Breast epithelium (tissue), 4 donors: Measurements from ENCODE around the gene PNPLA6. TPM values are rescaled to one million over a fixed set of nuclear protein-coding genes. Genes with fewer than 3 reads are reported as not detected.

Experiments used
- DNase-seq, 2 donors: peaks; one replicate each; pipeline ENCODE4 v3.0.0-alpha.2; 2019; ENCODE audit warnings: low spot score in 2 of 2
- H3K27ac ChIP-seq, 2 donors: fragments of 200-600 bp; sonication (generic) in 1 of 2; one replicate each; pipeline ENCODE4 v1.5.1; 2016 to 2019; ENCODE audit warnings: mild to moderate bottlenecking in 1 of 2
- H3K27me3 ChIP-seq, 2 donors: fragments of 200-600 bp; sonication (generic) in 1 of 2; one replicate each; pipeline versions ENCODE4 v1.5.1 to v1.6.0; 2017 to 2019; ENCODE audit warnings: control low read depth in 1 of 2, mild to moderate bottlenecking in 1 of 2
- H3K36me3 ChIP-seq: fragments of 200-600 bp; one replicate; pipeline ENCODE4 v1.5.1; 2019
- H3K4me1 ChIP-seq, 2 donors: fragments of 200-600 bp; sonication (generic); one replicate each; pipeline ENCODE4 v1.5.1; 2016 to 2019; ENCODE audit warnings: control low read depth in 1 of 2
- H3K4me3 ChIP-seq, 3 donors: fragments of 200-600 bp; sonication (generic); 1 replicate in 2 of 3; 2 replicates in 1 of 3; pipeline ENCODE4 v1.5.1; 2016 to 2019; ENCODE audit warnings: mild to moderate bottlenecking in 3 of 3, moderate library complexity in 2 of 3
- H3K9me3 ChIP-seq, 2 donors: fragments of 200-600 bp; sonication (generic) in 1 of 2; one replicate each; pipeline ENCODE4 v1.5.1; 2016 to 2019; ENCODE audit warnings: control low read depth in 1 of 2
- POLR2A ChIP-seq: fragments of 450-650 bp; IDR thresholded peaks from one replicate; pipeline ENCODE4 v1.6.1; 2016; ENCODE audit warnings: antibody characterized with exemption, mild to moderate bottlenecking, moderate library complexity
- POLR2AphosphoS5 ChIP-seq, 3 donors: sonication (generic); formaldehyde crosslinking; IDR thresholded peaks; one replicate each; pipeline ENCODE4 v1.6.1; 2017; ENCODE audit warnings: antibody characterized with exemption in 3 of 3
- intact Hi-C: fragments of 100-400 bp; cut with DNase I; formaldehyde crosslinking; loops from one replicate; pipeline ENCODE4 v1.15.1; 2023; ENCODE audit warnings: low total_unique reads
- total RNA-seq, 3 donors: library from RNA; depleted of rRNA; stranded (reverse); fragments of >200 nt; gene quantifications; one replicate each; pipeline ENCODE4 v1.1.0, GENCODE V29; 2016
- TF ChIP-seq, protein P1 (sequence below), 3 donors: fragments of 450-650 bp; IDR thresholded peaks; one replicate each; pipeline ENCODE4 v1.5.1; 2016 to 2017; ENCODE audit warnings: antibody characterized with exemption in 3 of 3, mild to moderate bottlenecking in 3 of 3, moderate library complexity in 3 of 3

Gene PNPLA6
- total RNA-seq, 3 donors from 2014 or later, result 35.8 to 56.4 (median 45.8) TPM

DNA sequence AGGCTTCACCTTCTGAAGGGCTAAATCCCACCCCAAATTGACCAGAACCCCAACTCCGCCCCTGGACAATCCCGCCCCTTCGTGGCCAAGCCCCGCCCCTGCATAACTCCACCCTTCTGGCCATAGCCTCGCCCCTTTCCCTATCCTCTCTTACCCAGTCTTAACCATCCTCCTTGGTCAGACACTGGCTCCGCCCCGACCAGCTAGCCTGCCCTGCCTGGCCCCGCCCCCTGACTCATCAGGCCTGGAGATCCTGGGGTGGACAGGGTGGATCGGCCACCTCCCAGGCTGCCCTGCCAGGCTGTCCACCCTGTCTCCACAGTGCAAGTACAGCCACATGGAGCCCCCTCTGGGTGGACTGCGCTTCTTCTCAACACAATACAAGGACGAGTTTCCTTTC lies 27.6 kb upstream of the PNPLA6 start:
- Histone ChIP-seq H3K4me3 (no peak overlapping the region), H3K4me1 (no peaks in the 10 kb centered on the region), H3K36me3 (no peaks in the 10 kb centered on the region), H3K27me3 (peaks cover 0 to 3% of the 10 kb centered on the region in 2 donors), H3K27ac (no peak overlapping the region), H3K9me3 (no peaks in the 10 kb centered on the region)
- TF ChIP-seq, protein P1, sequence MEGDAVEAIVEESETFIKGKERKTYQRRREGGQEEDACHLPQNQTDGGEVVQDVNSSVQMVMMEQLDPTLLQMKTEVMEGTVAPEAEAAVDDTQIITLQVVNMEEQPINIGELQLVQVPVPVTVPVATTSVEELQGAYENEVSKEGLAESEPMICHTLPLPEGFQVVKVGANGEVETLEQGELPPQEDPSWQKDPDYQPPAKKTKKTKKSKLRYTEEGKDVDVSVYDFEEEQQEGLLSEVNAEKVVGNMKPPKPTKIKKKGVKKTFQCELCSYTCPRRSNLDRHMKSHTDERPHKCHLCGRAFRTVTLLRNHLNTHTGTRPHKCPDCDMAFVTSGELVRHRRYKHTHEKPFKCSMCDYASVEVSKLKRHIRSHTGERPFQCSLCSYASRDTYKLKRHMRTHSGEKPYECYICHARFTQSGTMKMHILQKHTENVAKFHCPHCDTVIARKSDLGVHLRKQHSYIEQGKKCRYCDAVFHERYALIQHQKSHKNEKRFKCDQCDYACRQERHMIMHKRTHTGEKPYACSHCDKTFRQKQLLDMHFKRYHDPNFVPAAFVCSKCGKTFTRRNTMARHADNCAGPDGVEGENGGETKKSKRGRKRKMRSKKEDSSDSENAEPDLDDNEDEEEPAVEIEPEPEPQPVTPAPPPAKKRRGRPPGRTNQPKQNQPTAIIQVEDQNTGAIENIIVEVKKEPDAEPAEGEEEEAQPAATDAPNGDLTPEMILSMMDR (IDR thresholded peaks at IDR 0.05), result no peak
- TF ChIP-seq POLR2A (no peak), POLR2AphosphoS5 (IDR thresholded peaks at IDR 0.05) (no peak)
- intact Hi-C loops, result no loop called here
- no peak for DNase-seq

DNA sequence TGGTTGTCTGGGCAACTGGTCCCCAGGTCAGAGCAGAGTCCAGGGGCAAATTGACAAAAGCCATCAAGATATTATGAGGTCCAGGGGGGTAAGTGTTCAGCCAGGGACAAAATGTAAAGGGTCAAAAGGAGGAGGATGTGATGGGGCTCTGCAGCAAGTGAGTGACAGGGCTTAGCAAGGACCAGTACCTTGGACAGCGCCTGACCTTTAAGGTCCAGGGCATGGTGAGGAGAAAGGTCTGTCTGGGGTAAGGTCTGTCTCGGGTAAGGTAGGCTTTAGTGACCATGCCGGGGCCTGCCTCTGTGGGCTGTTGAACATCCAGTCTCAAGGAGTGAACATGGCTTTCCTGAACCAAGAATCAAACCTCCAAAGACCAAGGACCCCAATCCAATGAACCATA lies 25.9 kb upstream of the PNPLA6 start:
- Histone ChIP-seq H3K27me3 (peaks cover 0 to 3% of the 10 kb centered on the region in 2 donors), H3K27ac (no peak overlapping the region), H3K4me1 (no peaks in the 10 kb centered on the region), H3K36me3 (no peaks in the 10 kb centered on the region), H3K4me3 (no peak overlapping the region), H3K9me3 (no peaks in the 10 kb centered on the region)
- intact Hi-C loops, result no loop called here
- no peak for DNase-seq
- TF ChIP-seq POLR2AphosphoS5 (IDR thresholded peaks at IDR 0.05) (no peak), POLR2A (no peak)
- TF ChIP-seq, protein P1 (IDR thresholded peaks at IDR 0.05), result no peak

DNA sequence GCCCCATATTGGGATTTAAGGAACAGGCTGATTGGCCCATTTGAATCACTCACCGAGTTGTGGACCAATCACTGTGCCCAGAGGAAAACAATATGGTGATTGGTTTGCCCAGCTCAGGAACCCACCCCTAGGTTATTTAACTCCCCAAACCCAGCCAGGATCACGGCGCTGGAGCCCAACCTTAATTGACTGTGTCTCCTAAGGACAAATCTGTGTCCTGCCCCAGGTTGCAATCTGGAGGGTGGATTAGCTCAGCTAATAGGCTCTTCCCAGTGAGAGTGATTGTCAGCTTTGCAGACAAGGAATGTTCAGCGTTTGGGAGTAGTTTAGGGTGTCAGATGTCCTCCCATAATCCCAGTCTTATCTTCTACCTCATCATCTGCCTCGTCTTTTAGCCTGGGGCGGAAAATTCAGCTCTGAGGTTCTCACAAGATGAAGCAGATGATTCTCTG lies 23.1 kb upstream of the PNPLA6 start:
- H3K9me3 ChIP-seq, result no peaks in the 10 kb centered on the region
- TF ChIP-seq POLR2A, result no peak
- no peak for TF ChIP-seq POLR2AphosphoS5 (IDR thresholded peaks at IDR 0.05)
- TF ChIP-seq, protein P1 (IDR thresholded peaks at IDR 0.05), result no peak
- peaks cover 0 to 8% of the 10 kb centered on the region in 2 donors for H3K4me1 ChIP-seq
- H3K4me3 ChIP-seq, result no peak overlapping the region
- no peaks in the 10 kb centered on the region for H3K36me3 ChIP-seq
- intact Hi-C loops, result no loop called here
- H3K27ac ChIP-seq, result no peak overlapping the region
- H3K27me3 ChIP-seq, result no peaks in the 10 kb centered on the region
- DNase-seq, result no peak

DNA sequence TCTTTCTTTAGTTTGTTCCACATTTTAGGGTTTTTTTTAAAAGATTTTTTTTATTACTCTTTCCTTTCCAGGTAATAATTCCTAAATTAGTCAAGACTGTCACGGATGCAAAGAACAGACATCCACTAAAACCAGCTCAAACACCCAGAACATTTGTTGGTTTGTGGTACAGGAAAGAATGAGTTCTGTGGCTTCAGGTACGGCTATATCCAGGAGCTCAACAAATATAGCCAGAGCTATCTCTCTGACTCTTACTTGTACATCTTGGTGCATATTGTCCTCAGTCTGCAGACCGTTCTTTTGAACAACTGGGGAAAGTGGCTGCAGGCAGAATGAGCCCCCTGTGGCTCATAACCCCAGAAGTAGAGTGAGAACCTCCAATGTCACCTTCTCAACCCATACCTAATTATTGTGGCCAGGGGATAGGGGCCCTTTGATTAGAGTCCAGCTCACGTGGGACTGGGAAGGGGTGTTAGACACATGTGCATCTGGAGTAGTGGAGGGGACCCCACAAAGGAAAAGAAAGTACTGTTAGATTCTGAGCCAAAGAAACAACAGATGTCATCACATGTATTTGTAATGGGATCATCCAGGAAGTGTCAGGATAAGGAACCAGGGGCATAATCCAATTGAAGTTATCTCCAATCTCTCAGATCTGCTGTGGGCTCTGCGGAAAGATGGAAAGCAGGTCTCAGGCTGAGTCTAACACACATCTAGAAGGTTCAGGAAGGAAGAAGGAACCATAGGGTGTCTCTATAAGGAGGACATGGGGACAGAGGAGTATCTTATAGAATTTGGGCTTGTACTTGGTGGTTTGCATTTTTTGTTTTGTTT lies 21.5 kb upstream of the PNPLA6 start:
- no peak for DNase-seq
- intact Hi-C loops, result no loop called here
- H3K4me1 ChIP-seq, result peaks cover 0 to 8% of the 10 kb centered on the region in 2 donors
- H3K36me3 ChIP-seq, result no peaks in the 10 kb centered on the region
- TF ChIP-seq, protein P1 (IDR thresholded peaks at IDR 0.05), result no peak
- no peak for TF ChIP-seq POLR2A
- no peak for TF ChIP-seq POLR2AphosphoS5 (IDR thresholded peaks at IDR 0.05)
- H3K27me3 ChIP-seq, result no peaks in the 10 kb centered on the region
- H3K27ac ChIP-seq, result no peak overlapping the region
- H3K9me3 ChIP-seq, result no peaks in the 10 kb centered on the region
- no peak overlapping the region for H3K4me3 ChIP-seq

DNA sequence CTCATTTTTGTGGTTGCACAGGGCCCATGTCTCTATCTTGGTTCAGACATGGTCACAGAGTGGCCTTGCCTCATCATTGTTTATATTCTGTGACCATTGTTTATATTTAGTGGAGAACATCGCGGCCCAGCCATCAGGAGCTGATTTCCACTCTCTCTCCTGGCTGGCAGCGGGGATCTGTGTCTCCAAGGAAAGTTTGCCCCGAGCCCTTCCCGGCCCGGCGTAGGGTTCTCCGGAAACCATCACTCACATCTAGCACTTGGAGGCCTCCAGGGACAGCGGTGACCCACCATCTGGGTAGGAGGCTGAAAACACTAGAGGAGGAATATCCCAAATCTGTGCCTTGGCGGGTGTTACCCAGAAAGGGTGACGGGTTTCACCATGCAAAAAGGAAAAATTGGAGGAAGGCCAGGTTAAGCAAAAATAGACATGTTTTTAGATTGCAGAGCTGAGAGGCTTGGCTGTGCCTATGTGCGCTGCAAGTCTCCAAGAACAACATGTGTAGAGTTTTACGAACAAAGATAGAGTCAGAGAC lies 20.3 kb upstream of the PNPLA6 start:
- H3K4me1 ChIP-seq, result peaks cover 0 to 8% of the 10 kb centered on the region in 2 donors
- H3K27me3 ChIP-seq, result no peaks in the 10 kb centered on the region
- intact Hi-C loops, result no loop called here
- peak overlapping the region in 2 of 3 donors; percentile 64 to 90 for H3K4me3 ChIP-seq
- peak overlapping the region; percentile 83 to 96 for H3K27ac ChIP-seq
- TF ChIP-seq POLR2AphosphoS5 (IDR thresholded peaks at IDR 0.05), result no peak
- TF ChIP-seq, protein P1 (IDR thresholded peaks at IDR 0.05), result no peak
- no peak for TF ChIP-seq POLR2A
- H3K36me3 ChIP-seq, result peaks cover 8% of the 10 kb centered on the region
- DNase-seq, result no peak
- no peaks in the 10 kb centered on the region for H3K9me3 ChIP-seq
